Dedifferentiated amniotic fluid mesenchymal stem cell (primary cell): ENCODE data around the gene CFAP77.

Source experiments
- DNase-seq: peaks from one replicate; pipeline ENCODE4 v3.0.0-alpha.2; 2016; ENCODE audit errors: extremely low spot score

CFAP77 gene

GRCh38 chr9:132582276-132582785 lies 172.3 kb downstream of the CFAP77 start, which contains the start of gene BARHL1:
TSS of gene BARHL1 (plus strand) at chr9:132582606. CDS start at chr9:132582798, 192 bp downstream.
- DNase-seq = no peak

DNA sequence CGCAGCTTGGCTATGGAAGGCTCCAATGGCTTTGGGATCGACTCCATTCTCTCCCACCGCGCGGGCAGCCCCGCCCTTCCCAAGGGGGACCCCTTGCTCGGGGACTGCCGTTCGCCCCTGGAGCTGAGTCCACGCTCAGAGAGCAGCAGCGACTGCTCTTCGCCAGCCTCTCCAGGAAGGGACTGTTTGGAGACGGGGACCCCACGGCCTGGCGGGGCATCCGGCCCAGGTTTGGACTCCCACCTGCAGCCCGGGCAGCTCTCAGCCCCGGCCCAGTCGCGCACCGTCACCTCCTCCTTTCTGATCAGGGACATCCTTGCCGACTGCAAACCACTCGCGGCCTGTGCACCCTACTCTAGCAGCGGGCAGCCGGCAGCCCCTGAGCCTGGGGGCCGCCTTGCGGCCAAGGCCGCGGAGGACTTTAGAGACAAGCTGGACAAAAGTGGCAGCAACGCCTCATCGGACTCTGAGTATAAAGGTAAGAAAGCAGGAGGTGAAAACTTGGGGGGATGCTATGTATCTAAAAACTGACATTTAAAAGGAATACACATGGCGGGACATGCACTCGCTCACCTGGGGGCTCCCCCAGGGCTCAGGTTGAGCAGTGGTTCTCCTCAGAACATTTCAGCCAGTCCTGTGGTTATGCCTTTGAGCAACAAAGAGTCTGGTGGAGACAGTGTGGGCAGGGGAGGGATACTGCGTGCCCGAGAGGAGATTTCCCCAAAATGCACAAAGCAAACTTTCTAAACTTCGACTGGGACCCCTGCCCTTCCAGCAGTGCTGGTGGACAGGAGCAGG lies 173.0 kb downstream of the CFAP77 start:
- DNase-seq = no peak

- no peak for DNase-seq
These were observed 173.7 kb downstream of the CFAP77 start for GRCh38 chr9:132583584-132584304.

GRCh38 chr9:132584601-132585560 lies 174.9 kb downstream of the CFAP77 start:
- no peak for DNase-seq

DNA sequence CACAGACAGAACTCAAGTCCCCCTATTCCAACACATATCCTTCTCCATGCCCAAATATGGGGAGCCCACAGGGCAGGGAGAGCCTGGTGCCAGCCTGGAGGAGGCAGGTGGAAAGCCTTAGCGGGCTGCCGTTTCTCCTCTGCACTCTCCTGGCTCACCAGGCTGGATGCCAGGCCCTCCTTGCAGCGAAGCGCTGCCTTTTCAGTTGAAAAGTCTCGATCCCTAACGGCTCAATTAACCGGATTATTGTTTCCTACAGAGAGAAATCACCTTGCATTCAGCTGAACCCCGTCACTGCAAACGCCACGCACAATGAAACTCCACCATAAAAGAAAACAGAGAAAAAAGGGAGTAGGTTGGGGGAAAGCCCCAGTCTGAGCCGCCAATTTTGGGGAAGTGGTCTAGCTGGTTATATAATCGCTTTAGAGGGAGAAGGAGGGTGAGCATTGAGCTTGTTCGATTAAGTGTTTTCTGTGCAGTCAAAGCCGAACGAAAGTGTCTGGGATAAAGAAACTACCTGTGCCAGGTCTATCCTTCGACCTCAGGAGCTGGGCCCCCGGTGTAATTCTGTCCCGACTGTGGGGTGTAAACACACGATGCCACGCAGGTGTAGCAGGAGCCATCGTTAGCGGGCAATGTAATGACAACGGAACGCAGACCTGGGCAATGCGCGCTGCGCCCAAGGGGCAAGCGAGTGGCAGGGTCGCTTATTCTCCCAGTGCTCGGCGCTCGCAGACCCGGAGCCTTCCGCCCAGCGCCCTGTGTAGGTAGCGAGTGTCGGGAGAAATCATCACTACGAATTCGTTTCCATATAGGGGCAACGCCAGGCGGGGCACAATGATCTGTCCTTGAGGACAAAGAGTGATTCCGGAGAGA lies 176.2 kb downstream of the CFAP77 start:
- no peak for DNase-seq

DNA sequence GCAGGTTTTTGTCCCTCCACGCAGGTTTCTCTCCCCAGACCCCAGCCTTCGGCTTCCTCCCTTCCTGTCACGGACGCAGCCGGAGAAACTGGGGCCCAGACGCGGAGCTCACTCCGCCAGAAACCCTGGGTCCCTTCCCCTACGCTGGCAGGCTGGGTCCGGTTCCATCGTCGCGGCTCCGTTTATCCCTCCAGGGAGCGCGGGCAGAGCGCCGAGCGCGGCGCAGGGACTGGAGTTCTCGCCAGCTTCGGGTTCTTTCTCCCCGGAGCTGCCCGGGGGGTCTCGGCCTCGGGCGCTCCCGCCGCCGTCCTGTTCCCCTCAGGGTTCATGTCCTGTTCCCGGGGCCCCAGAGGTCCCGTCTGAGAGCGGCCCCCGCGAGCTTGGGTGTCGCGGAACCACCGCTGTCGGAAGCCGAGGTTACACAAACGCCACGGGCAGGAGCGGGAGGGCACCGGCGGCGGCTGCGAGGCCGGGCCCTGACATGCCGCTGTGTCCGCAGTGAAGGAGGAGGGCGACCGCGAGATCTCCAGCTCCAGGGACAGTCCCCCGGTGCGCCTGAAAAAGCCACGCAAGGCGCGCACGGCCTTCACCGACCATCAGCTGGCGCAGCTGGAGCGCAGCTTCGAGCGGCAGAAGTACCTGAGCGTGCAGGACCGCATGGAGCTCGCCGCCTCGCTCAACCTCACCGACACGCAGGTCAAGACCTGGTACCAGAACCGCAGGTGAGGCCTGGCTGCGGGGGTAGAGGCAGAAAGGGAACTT lies 177.0 kb downstream of the CFAP77 start:
- DNase-seq = no peak

DNA sequence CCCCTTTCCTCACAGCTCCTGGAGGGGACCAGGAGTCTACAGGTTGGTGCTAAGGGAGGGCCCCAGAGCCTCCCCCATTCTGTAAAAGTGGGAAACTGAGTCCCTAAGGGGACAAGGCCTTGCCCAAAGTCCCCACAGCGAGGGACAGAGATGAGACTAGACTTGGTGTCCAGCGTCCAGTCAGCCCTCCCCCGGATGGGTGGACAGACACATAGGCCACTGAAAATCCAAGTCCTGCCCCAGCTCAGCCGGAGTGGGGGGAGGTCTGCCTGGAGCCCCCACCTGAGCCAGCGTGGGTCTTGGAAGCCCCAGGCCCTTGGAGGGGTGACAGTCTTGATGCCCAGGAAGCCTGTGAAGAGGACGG lies 177.6 kb downstream of the CFAP77 start:
- DNase-seq = no peak

DNA sequence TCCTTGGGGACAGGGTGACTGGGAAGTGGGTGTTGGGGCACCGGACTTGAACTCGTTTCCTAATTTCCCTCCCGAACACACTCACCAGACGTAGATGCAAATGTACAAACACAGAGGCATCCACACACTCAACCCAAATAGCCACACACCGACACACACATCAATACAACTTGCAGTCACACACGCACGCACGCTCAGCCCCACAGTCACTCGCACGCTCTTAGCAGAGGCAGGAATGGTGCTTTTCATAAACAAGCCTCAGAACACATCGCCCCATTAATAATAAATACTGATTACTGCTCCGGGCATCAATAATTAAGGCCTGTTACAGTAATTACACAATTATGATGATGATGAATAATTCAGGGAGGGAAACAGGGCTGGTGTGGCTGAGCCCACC lies 178.1 kb downstream of the CFAP77 start:
- DNase-seq = no peak

GRCh38 chr9:132588501-132589147 lies 178.6 kb downstream of the CFAP77 start:
- no peak for DNase-seq

DNA sequence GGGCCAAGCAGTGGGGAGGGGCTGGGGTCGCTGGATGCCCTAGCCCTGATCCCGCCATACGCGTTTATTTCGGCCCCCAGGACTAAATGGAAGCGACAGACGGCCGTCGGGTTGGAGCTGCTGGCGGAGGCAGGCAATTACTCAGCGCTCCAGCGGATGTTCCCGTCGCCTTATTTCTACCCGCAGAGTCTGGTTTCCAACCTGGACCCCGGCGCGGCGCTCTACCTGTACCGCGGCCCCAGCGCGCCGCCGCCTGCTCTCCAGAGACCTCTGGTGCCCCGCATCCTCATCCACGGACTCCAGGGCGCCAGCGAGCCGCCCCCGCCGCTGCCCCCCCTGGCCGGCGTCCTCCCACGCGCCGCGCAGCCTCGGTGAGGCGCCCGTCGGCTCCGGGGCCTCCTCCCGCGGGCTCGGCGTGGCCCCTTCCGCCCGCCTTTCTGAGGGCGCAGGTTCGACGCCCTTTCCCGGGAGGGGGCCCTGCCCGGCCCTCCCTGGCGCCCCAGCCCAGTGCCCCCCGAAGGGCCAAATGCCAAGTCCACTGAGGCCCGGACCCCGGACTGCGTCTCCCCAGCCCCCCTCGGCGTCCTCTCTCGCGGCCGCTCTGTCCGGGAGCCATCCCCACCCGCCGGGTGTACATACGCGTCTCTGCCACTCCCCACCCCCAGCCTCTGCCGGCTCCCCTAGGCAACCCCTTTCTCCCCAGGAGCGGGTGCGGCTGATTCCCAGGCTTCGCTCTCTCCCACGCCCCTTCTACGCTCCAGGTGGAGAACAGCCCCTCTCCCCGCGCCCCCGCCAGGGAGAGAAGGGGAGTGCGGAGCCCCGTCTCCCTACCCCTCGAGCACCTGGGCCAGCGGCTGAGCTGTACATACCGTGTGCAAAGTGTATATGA lies 179.4 kb downstream of the CFAP77 start:
- DNase-seq = no peak

- no peak for DNase-seq
These were observed 180.0 kb downstream of the CFAP77 start for GRCh38 chr9:132590037-132590317.

DNA sequence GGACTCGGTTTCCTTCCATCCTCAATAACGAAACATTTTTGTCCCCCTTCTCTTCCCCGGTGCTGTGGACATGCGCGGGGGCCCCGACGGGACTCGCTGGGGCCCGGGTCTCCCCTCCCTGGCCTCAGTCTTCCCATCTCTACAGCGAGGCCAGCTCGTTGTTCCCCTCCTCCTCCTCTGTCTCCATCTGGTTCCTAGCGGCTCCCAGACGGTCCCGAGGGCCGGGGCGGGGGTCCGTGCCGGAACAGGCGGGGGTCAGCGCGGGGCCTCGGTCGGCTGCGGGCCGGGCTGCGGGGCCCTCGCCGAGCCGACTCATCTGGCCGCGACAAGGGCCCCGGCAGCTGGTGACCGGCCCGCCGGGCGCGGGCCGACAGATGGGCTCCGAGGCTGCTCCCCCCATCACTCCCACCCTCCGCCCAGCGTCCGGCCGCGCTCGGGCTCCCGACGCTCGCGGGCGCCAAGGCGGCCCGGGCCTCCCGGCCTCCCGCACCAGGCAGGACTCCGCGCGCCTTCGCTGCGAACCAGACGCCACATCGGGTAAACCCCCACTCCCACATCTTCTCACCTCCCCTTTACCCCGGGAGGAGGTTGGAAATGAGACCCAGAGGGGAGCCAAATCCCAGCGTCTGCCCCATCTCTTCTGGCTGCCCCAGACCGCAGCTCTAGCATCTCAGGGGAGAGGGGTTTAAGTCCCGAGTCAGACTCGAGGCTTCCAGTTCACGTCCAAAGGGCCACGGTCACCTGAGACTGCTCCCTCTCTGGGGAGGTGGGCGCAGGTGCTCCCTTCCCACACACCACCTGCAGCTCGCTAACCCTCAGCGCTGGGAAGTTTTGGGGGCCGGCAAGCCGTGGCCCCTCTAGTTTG lies 180.5 kb downstream of the CFAP77 start:
- DNase-seq = no peak

DNA sequence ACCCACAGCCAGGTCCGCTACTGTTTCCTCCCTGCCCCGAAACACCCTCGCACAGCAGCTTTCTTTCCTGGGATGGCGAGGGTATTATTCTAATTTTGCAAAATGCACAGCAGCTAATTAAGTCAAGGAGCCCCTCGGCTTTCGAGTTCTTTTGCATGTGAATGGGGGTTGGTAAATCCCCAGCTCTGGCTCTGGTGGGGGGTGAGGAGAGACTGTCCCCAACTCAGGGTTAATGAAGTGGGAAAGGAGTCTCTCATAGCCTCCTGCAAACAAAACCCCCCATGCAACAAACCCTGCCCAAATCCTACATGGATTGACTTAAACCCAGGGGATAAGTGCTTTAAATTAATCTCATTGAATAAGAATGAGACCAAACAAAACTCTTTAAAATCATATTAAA lies 181.2 kb downstream of the CFAP77 start:
- DNase-seq = no peak

GRCh38 chr9:132591751-132592314 lies 181.8 kb downstream of the CFAP77 start:
- DNase-seq = no peak

GRCh38 chr9:132592451-132592850 lies 182.4 kb downstream of the CFAP77 start:
- no peak for DNase-seq

GRCh38 chr9:132594412-132594811 lies 184.4 kb downstream of the CFAP77 start:
- DNase-seq = no peak

DNA sequence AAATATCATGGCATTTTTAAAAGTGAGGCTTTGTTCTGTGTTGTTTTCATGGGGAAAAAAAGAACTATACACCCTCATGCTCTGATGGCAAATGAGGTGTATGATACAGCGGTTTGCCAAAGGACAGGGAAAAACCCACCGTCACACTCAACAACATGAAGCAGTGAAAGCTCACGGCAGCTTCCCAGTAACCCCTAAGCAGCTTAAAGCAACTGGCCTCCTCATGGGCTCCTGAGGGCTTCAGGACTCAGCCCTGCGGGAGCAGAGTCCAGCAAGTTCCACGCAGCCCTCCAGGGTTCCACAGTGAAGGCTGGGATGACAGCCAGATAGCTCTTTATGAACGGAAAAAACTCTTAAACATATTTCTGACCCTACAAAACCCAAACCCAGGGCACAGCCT lies 185.3 kb downstream of the CFAP77 start:
- DNase-seq = no peak

DNA sequence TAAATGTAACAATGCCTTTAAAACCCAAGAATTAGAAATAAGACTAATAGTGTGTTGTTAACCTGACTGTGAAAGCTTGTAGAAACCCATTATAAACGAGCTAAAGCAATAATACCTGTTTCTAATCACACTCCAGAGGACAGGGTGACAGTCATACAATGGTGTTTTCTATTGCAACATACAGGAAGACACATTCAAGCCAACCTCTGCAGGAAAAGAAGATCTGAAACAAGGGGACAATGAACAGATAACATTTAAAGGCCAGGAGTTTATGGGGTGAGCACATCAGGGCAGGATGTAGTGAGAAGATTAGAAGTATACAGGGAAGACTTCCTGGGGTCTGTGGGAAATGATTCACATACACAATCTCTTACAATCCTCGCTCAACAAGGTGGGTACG lies 186.2 kb downstream of the CFAP77 start:
- DNase-seq = no peak
